GM23248 (cell line): ENCODE measurements around the gene SLC13A4. TPM values are rescaled to one million over a fixed set of nuclear protein-coding genes. Genes with fewer than 3 reads are reported as not detected.
"Not testable (repeated sequence)": the region's sequence is repeated elsewhere in the genome, so short reads cannot be mapped to it uniquely, and the experiment has no call there.

Experiments
- DNase-seq: peaks from one replicate; pipeline ENCODE4 v3.0.0-alpha.2; 2015
- H2AFZ ChIP-seq: fragments of 200-600 bp; sonication (generic); 2 replicates; pipeline ENCODE4 v1.6.1; 2016; ENCODE audit warnings: antibody characterized with exemption
- H3F3A ChIP-seq: fragments of 200-600 bp; sonication (generic); 2 replicates; pipeline ENCODE4 v1.6.1; 2016; ENCODE audit warnings: mild to moderate bottlenecking, antibody characterized with exemption, mixed run types; ENCODE audit not compliant: insufficient read depth
- H3K27ac ChIP-seq: fragments of 200-600 bp; sonication (generic); 2 replicates; pipeline ENCODE4 v1.5.1; 2016; ENCODE audit warnings: mild to moderate bottlenecking
- H3K27me3 ChIP-seq: fragments of 200-600 bp; sonication (generic); replicated peaks from 2 replicates; pipeline ENCODE4 v1.6.1; 2016; ENCODE audit warnings: mild to moderate bottlenecking; ENCODE audit not compliant: insufficient read depth
- H3K36me3 ChIP-seq: fragments of 200-600 bp; sonication (generic); 2 replicates; pipeline ENCODE4 v1.6.1; 2016; ENCODE audit warnings: low read depth, mild to moderate bottlenecking
- H3K4me1 ChIP-seq: fragments of 200-600 bp; sonication (generic); 2 replicates; pipeline ENCODE4 v1.6.1; 2016; ENCODE audit warnings: mild to moderate bottlenecking; ENCODE audit not compliant: insufficient read depth
- H3K4me2 ChIP-seq: fragments of 200-600 bp; sonication (generic); one replicate; pipeline ENCODE4 v1.6.1; 2016; ENCODE audit warnings: mild to moderate bottlenecking; ENCODE audit not compliant: unreplicated experiment
- H3K4me3 ChIP-seq: fragments of 200-600 bp; sonication (generic); 2 replicates; pipeline ENCODE4 v1.5.1; 2016; ENCODE audit warnings: mild to moderate bottlenecking
- H3K79me2 ChIP-seq: fragments of 200-600 bp; sonication (generic); 2 replicates; pipeline ENCODE4 v1.6.1; 2016; ENCODE audit warnings: mild to moderate bottlenecking; ENCODE audit not compliant: insufficient read depth
- H3K9ac ChIP-seq: fragments of 200-600 bp; sonication (generic); 2 replicates; pipeline ENCODE4 v1.6.1; 2016; ENCODE audit warnings: mild to moderate bottlenecking
- H3K9me2 ChIP-seq: fragments of 200-600 bp; sonication (generic); 2 replicates; pipeline ENCODE4 v1.6.1; 2016; ENCODE audit warnings: mixed run types, mild to moderate bottlenecking, moderate library complexity; ENCODE audit not compliant: insufficient read depth
- H3K9me3 ChIP-seq: fragments of 200-600 bp; sonication (generic); one replicate; pipeline ENCODE4 v1.6.1; 2017; ENCODE audit warnings: low read depth
- H4K20me1 ChIP-seq: fragments of 200-600 bp; sonication (generic); 2 replicates; pipeline ENCODE4 v1.6.0; 2016; ENCODE audit not compliant: insufficient read depth
- EZH2 ChIP-seq: fragments of 200-600 bp; sonication (generic); IDR thresholded peaks from 2 replicates; pipeline ENCODE4 v1.6.1; 2018; ENCODE audit warnings: antibody characterized with exemption, mild to moderate bottlenecking; ENCODE audit not compliant: insufficient read depth, poor library complexity, severe bottlenecking
- EZH2phosphoT487 ChIP-seq: fragments of 200-600 bp; sonication (generic); IDR thresholded peaks from 2 replicates; pipeline ENCODE4 v1.6.1; 2018; ENCODE audit warnings: antibody characterized with exemption, moderate library complexity, mild to moderate bottlenecking, low read depth; ENCODE audit not compliant: insufficient read depth
- WGBS, 2 experiments: methylation state at CpG; one replicate each; pipeline ENCODE4 v1.1.6; 2015 to 2017; ENCODE audit warnings: low lambda C conversion rate in 2 of 2, low coverage in 1 of 2; ENCODE audit errors: missing lambda C conversion rate in 2 of 2; 5-methylcytosine and 5-hydroxymethylcytosine counted together
- in situ Hi-C: fragments of 300-500 bp; cut with MboI; formaldehyde crosslinking; loops from 2 replicates; pipeline ENCODE4 v1.15.0; 2020
- polyA plus RNA-seq: library from polyadenylated mRNA; unstranded; fragments of >200 nt; fragmentation: Nextera tagmentation; extraction: Ambion mirVana; gene quantifications from 2 replicates; pipeline ENCODE4 v1.2.1, GENCODE V29; 2016
- total RNA-seq: library from RNA; depleted of rRNA; stranded (reverse); fragments of >200 nt; shearing (Covaris generic); gene quantifications from 2 replicates; pipeline ENCODE4 v1.2.3, GENCODE V29; 2014

SLC13A4 gene
- total and polyA plus RNA-seq, 2 experiments from 2014 or later, result 0.11 to 1.9 TPM

DNA sequence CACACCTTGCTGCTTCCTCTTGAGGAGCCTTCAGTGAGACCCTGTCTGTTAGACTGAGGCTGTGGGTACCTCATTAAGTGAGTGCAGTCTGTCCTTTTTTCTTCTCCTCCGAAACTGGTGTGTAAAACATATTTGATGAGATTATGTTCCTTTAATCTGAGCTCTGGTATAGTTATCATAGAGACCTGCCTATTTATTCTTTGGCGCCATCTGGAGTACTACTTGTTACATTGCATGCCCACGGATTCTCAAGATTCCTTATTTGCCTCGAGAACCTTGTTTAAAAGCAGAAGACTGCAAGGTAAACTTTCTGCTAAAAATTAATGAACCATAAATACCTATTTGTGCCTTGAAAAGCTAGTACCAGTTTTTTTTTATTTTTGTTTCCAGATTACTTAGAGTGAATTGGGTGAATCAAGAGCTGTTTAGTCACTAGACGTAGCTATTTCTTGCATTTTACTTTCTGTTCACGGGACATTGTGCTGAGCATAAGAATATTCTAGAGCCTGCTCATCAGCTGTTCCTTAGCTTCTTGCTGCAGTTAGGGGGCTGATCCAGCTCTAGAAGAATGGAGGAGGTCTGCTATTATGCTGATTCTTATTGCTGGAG is 82.6 kb downstream of the SLC13A4 start:
- TF ChIP-seq EZH2phosphoT487, result no peak
- Histone ChIP-seq H3K4me3 (no peak overlapping the region), H3K9me2 (no peaks in the 10 kb centered on the region), H3K36me3 (peaks cover 28% of the 10 kb centered on the region; the same call in 1 of the 2 replicates), H3K79me2 (no peaks in the 10 kb centered on the region), H4K20me1 (no peaks in the 10 kb centered on the region), H3K27ac (no peak overlapping the region), H3F3A (peaks cover 3% of the 10 kb centered on the region), H2AFZ (no peak overlapping the region), H3K4me1 (peaks cover 1% of the 10 kb centered on the region; the same call in 1 of the 2 replicates), H3K4me2 (no peak overlapping the region), H3K9ac (no peak overlapping the region), H3K9me3 (no peaks in the 10 kb centered on the region), H3K27me3 (no peaks in the 10 kb centered on the region)
- in situ Hi-C loops, result loop anchor here (10.0 kb wide), 1 partner anchor 371 kb away; no protein-coding TSS in a partner anchor
- WGBS, 2 experiments, result 40 to 44% methylated on average over 6 of the region's 6 CpGs
- peak; percentile 83 for DNase-seq

DNA sequence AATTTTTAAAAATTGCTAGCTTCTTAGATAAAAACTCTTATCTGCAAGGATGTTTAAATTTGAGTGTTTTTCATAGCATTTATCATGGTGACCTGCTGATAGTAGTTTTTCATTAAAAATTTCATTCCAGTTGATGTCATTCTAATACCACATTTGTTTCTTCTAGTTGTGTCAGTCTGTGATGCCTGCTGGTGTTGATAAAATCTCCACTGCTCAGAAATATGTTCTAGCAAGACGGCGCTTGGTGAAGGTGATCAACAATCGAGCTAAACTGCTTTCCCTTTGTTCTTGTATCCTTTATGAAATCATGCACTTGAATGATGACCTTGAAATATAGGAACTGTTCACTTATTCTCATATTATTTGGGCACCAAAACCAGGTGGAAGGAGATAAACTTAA is 83.3 kb downstream of the SLC13A4 start:
- in situ Hi-C loops, result loop anchor here (10.0 kb wide), 1 partner anchor 370 kb away; no protein-coding TSS in a partner anchor
- no peak for DNase-seq
- Histone ChIP-seq H3K27me3 (no peaks in the 10 kb centered on the region), H2AFZ (no peak overlapping the region), H3K4me2 (no peak overlapping the region), H3K9me3 (no peaks in the 10 kb centered on the region), H3K9ac (no peak overlapping the region), H3K36me3 (peaks cover 28% of the 10 kb centered on the region; the same call in 1 of the 2 replicates), H3F3A (no peaks in the 10 kb centered on the region), H3K4me1 (no peaks in the 10 kb centered on the region), H3K27ac (no peak overlapping the region), H3K9me2 (no peaks in the 10 kb centered on the region), H4K20me1 (no peaks in the 10 kb centered on the region), H3K4me3 (no peak overlapping the region), H3K79me2 (no peaks in the 10 kb centered on the region)
- no peak for TF ChIP-seq EZH2phosphoT487
- TF ChIP-seq EZH2, result no peak
- WGBS, 2 experiments, result 78 to 85% methylated on average over 3 of the region's 3 CpGs

DNA sequence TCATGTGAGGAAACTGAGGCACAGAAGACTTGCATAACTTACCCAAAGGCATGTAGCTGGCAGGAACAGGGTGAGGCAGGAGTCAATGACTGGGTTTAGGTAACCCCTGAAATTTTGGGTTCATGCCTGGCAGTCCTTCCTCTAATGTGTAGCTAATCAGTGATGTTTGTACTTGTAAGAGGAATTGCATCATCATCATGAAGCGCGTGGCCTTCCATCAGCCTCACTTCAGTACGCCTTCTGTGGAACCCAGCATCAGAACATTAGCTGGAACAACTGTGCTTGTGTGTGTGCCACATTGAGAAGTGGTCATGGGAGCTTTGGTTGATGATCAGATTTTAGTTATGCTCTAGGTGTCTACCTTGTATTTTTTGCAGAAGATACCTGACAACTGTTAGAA is 83.8 kb downstream of the SLC13A4 start:
- peaks cover 28% of the 10 kb centered on the region for H3K36me3 ChIP-seq

DNA sequence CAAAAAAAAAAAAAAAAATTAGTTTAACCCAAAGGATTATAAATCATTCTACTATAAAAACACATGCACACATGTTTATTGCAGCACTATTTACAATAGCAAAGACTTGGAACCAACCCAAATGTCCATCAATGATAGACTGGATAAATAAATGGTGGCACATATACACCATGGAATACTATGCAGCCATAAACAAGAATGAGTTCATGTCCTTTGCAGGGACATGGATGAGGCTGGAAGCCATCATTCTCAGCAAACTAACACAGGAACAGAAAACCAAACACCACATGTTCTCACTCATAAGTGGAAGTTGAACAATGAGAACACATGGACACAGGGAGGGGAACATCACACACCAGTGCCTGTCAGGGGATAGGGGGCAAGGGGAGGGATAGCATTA is 88.3 kb downstream of the SLC13A4 start:
- H3K9ac ChIP-seq, H3K9me2 ChIP-seq, DNase-seq, H3K9me3 ChIP-seq, H3K79me2 ChIP-seq, H3K4me3 ChIP-seq, H3K4me2 ChIP-seq, H2AFZ ChIP-seq, H3K27ac ChIP-seq, H3F3A ChIP-seq, H3K27me3 ChIP-seq, H4K20me1 ChIP-seq, H3K4me1 ChIP-seq: not testable (repeated sequence)
- H3K36me3 ChIP-seq, result peaks cover 15% of the 10 kb centered on the region
- in situ Hi-C loops, result loop anchor here (10.0 kb wide), 1 partner anchor 365 kb away; no protein-coding TSS in a partner anchor

More for the DNA sequence above, 83.8 kb downstream of the SLC13A4 start:
- no peaks in the 10 kb centered on the region for H3F3A ChIP-seq
- no peak overlapping the region for H3K27ac ChIP-seq
- no peak overlapping the region for H3K4me2 ChIP-seq
- H3K27me3 ChIP-seq, result no peaks in the 10 kb centered on the region
- H3K4me1 ChIP-seq, result no peaks in the 10 kb centered on the region
- no peak overlapping the region for H3K4me3 ChIP-seq
- TF ChIP-seq EZH2, result no peak
- no peak for TF ChIP-seq EZH2phosphoT487
- H4K20me1 ChIP-seq, result no peaks in the 10 kb centered on the region
- no peaks in the 10 kb centered on the region for H3K9me2 ChIP-seq
- in situ Hi-C loops, result loop anchor here (10.0 kb wide), 1 partner anchor 369 kb away; no protein-coding TSS in a partner anchor
- H3K9me3 ChIP-seq, result no peaks in the 10 kb centered on the region
- no peak overlapping the region for H3K9ac ChIP-seq
- no peaks in the 10 kb centered on the region for H3K79me2 ChIP-seq
- 96 to 98% methylated on average over 3 of the region's 3 CpGs for WGBS, 2 experiments
- no peak for DNase-seq
- H2AFZ ChIP-seq, result no peak overlapping the region
